ENCODE measurements around the gene KIRREL2. TPM values are rescaled to one million over a fixed set of nuclear protein-coding genes. Genes with fewer than 3 reads are reported as not detected.

The KIRREL2 gene
- total RNA-seq, 1 experiment from 2014 or later: 5.0 TPM

DNA sequence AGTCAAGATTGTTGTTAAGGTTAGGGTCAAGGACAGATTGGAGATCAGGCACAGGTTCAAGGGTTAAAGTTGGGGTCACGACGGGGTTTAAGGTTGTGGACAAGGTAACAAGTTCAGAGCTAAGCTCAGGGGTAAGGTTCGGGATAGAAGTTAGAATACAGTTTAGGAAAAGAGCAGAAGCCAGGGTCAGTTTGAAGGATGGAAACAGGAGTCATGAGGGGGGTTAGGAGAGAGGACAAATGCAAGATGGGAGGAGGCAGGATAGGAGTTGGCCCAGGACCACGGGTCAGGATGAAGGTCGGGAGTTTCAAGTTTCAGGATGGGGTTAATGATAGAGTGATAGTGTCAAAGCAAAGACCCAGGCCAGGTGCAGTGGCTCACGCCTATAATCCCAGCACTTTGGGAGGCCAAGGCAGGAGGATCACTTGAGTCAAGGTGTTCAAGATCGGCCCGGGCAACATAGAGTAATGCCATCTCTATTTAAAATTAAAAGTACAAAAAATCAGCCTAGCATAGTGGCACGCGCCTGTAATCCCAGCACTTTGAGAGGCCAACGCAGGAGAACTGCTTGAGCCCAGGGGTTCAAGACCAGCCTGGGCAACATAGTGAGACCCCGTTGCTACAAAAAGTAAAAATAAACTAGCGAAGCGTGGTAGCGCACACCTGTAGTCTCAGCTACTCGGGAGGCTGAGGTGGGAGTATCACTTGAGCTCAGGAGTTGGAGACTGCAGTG is 12.1 kb upstream of the KIRREL2 start:
- Histone ChIP-seq H3K9me3 (ENCODE audit: control insufficient read depth, insufficient read depth, low read depth, low read length) (no peaks in the 10 kb centered on the region), H3K36me3 (ENCODE audit: control insufficient read depth, insufficient read depth, low read length) (no peaks in the 10 kb centered on the region), H3K27me3 (ENCODE audit: control insufficient read depth, insufficient read depth, low read length) (no peaks in the 10 kb centered on the region), H3K27ac (ENCODE audit: low read length) (no peak overlapping the region), H3K4me3 (ENCODE audit: low read depth in 2 of 2, low read length in 2 of 2) (peak overlapping the region; percentile 46 to 62), H3K4me1 (ENCODE audit: control insufficient read depth, insufficient read depth, low read length) (peaks cover 11% of the 10 kb centered on the region)
- no peak for DNase-seq (ENCODE audit: low read depth, low spot score)
- TF ChIP-seq POLR2AphosphoS5 (IDR thresholded peaks at IDR 0.05; ENCODE audit: low read depth, low read length): no peak
- TF ChIP-seq SIN3A (IDR thresholded peaks at IDR 0.05; ENCODE audit: borderline replicate concordance, insufficient read depth, low read depth, low read length): no peak
- TF ChIP-seq, protein P1, sequence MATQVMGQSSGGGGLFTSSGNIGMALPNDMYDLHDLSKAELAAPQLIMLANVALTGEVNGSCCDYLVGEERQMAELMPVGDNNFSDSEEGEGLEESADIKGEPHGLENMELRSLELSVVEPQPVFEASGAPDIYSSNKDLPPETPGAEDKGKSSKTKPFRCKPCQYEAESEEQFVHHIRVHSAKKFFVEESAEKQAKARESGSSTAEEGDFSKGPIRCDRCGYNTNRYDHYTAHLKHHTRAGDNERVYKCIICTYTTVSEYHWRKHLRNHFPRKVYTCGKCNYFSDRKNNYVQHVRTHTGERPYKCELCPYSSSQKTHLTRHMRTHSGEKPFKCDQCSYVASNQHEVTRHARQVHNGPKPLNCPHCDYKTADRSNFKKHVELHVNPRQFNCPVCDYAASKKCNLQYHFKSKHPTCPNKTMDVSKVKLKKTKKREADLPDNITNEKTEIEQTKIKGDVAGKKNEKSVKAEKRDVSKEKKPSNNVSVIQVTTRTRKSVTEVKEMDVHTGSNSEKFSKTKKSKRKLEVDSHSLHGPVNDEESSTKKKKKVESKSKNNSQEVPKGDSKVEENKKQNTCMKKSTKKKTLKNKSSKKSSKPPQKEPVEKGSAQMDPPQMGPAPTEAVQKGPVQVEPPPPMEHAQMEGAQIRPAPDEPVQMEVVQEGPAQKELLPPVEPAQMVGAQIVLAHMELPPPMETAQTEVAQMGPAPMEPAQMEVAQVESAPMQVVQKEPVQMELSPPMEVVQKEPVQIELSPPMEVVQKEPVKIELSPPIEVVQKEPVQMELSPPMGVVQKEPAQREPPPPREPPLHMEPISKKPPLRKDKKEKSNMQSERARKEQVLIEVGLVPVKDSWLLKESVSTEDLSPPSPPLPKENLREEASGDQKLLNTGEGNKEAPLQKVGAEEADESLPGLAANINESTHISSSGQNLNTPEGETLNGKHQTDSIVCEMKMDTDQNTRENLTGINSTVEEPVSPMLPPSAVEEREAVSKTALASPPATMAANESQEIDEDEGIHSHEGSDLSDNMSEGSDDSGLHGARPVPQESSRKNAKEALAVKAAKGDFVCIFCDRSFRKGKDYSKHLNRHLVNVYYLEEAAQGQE (IDR thresholded peaks at IDR 0.05; ENCODE audit: insufficient read depth in 1 of 2, low read depth in 2 of 2, low read length in 1 of 2): no peak
- no peak for TF ChIP-seq TCF7L2 (IDR thresholded peaks at IDR 0.05; ENCODE audit: low read depth, low read length)
- intact Hi-C loops (cut with micrococcal nuclease; ENCODE audit: unreplicated experiment): no loop called here
- ChIA-PET POLR2A (no interaction called here), CTCF (interaction anchor here (0.5 kb wide), 1 partner anchor 26 kb away, joined by 3 read pairs; no protein-coding TSS in a partner anchor)
- ATAC-seq: no peak
- no TSS peak for BruUV-seq (replicated peaks)
- in situ Hi-C loops (cut with HindIII; ENCODE audit: low pct_unique_long_range_greater_than_20kb, low sequenced_read_pairs): no loop called here

DNA sequence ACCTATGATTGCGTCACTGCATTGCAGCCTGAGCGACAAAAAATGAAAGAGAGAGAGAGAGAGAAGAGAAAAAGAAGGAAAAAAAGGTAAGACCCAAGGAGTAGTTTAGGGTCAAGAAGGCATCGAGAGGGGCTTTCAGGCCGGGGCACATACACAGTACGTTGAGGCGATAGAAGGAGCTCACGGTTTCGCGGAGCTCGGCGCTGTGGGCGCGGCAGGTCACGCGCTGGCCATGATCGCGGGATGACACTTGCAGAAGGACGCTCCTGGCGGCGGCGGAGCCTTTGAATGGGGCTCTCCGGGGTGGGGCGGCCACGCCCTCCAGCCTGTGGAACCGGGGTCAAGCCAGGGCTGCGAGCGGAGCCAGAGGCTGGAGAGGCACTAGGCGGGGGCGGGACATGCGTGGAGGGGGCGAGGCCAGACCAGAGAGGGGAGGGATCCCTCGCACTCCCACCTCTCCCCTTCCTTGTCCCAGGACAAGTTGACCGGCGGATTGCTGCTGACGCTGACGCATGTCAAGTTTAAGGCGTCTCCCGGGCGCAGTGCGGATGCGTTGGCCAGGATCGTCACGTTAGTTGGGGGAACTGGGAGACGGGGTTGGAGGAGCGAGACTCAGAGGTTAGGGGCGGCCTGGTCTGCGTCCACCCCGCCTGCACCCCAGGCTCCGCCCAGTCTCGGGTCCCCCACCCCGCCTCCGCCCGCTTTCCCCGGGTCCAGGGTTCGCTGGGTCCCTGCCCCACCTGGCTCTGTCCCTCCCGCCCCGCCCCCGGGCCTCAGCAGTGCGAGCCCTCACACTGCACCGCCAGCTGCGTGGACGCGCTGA is 11.3 kb upstream of the KIRREL2 start:
- H3K27me3 ChIP-seq (ENCODE audit: control insufficient read depth, insufficient read depth, low read length): no peaks in the 10 kb centered on the region
- DNase-seq (ENCODE audit: low read depth, low spot score): no peak

More for the DNA sequence above, 11.3 kb upstream of the KIRREL2 start:
- TF ChIP-seq, protein P1 (IDR thresholded peaks at IDR 0.05; ENCODE audit: insufficient read depth in 1 of 2, low read depth in 2 of 2, low read length in 1 of 2): no peak; a peak in 1 of 4 replicates
- TF ChIP-seq POLR2AphosphoS5 (IDR thresholded peaks at IDR 0.05; ENCODE audit: low read depth, low read length): no peak
- peak; percentile 77 for TF ChIP-seq TCF7L2 (IDR thresholded peaks at IDR 0.05; ENCODE audit: low read depth, low read length)
- no peak for TF ChIP-seq SIN3A (IDR thresholded peaks at IDR 0.05; ENCODE audit: borderline replicate concordance, insufficient read depth, low read depth, low read length)
- TF ChIP-seq, protein P2, sequence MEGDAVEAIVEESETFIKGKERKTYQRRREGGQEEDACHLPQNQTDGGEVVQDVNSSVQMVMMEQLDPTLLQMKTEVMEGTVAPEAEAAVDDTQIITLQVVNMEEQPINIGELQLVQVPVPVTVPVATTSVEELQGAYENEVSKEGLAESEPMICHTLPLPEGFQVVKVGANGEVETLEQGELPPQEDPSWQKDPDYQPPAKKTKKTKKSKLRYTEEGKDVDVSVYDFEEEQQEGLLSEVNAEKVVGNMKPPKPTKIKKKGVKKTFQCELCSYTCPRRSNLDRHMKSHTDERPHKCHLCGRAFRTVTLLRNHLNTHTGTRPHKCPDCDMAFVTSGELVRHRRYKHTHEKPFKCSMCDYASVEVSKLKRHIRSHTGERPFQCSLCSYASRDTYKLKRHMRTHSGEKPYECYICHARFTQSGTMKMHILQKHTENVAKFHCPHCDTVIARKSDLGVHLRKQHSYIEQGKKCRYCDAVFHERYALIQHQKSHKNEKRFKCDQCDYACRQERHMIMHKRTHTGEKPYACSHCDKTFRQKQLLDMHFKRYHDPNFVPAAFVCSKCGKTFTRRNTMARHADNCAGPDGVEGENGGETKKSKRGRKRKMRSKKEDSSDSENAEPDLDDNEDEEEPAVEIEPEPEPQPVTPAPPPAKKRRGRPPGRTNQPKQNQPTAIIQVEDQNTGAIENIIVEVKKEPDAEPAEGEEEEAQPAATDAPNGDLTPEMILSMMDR (IDR thresholded peaks at IDR 0.05): no peak
- no peak overlapping the region for H3K27ac ChIP-seq (ENCODE audit: low read length)
- POLR2A ChIA-PET: interaction anchor here (0.5 kb wide), 1 partner anchor 25 kb away, joined by 10 read pairs; no protein-coding TSS in a partner anchor
- peak overlapping the region; percentile 46 to 62 for H3K4me3 ChIP-seq (ENCODE audit: low read depth in 2 of 2, low read length in 2 of 2)
- intact Hi-C loops (cut with micrococcal nuclease; ENCODE audit: unreplicated experiment): no loop called here
- in situ Hi-C loops (cut with HindIII; ENCODE audit: low pct_unique_long_range_greater_than_20kb, low sequenced_read_pairs): no loop called here
- H3K36me3 ChIP-seq (ENCODE audit: control insufficient read depth, insufficient read depth, low read length): no peaks in the 10 kb centered on the region
- H3K9me3 ChIP-seq (ENCODE audit: control insufficient read depth, insufficient read depth, low read depth, low read length): no peaks in the 10 kb centered on the region
- no TSS peak for BruUV-seq (replicated peaks)
- H3K4me1 ChIP-seq (ENCODE audit: control insufficient read depth, insufficient read depth, low read length): peaks cover 11% of the 10 kb centered on the region
- peak; percentile 84 for ATAC-seq
- CTCF ChIA-PET: interaction anchor here (0.6 kb wide), 1 partner anchor 26 kb away, joined by 10 read pairs; no protein-coding TSS in a partner anchor
